HepG2 (cell line): ENCODE data around the gene ARHGAP35. TPM values are rescaled to one million over a fixed set of nuclear protein-coding genes. Genes with fewer than 3 reads are reported as not detected.

Experiments
- ATAD3A ChIP-seq: sonication (generic); formaldehyde crosslinking; IDR thresholded peaks from 2 replicates; pipeline ENCODE4 v1.4.0; 2020; ENCODE audit warnings: missing genetic modification reagents
- BHLHE40 ChIP-seq: IDR thresholded peaks from 2 replicates; pipeline ENCODE4 v1.6.1; 2011; ENCODE audit warnings: low read length, improper control_type of control experiment
- CREB1 ChIP-seq, 2 experiments: fragments of 450-650 bp in 1 of 2; IDR thresholded peaks; 2 replicates each; pipeline ENCODE4 v1.6.1; 2016 to 2017; ENCODE audit warnings: control low read depth in 1 of 2, mild to moderate bottlenecking in 1 of 2, missing compliant biosample characterization in 1 of 2, missing genetic modification characterization in 1 of 2
- DNMT3B ChIP-seq: conservative IDR thresholded peaks from 2 replicates; pipeline ENCODE4 v1.6.1; 2016; ENCODE audit warnings: missing biosample characterization, control low read depth
- MTA1 ChIP-seq: sonication (generic); formaldehyde crosslinking; IDR thresholded peaks from 2 replicates; pipeline ENCODE4 v1.4.0; 2020; ENCODE audit warnings: missing genetic modification reagents, mild to moderate bottlenecking, borderline replicate concordance
- RXRA ChIP-seq: sonication (generic); formaldehyde crosslinking; IDR thresholded peaks from 2 replicates; pipeline ENCODE4 v1.5.1; 2020; ENCODE audit warnings: missing genetic modification reagents
- TCF12 ChIP-seq, 2 experiments: fragments of 450-650 bp in 1 of 2; sonication (generic) in 1 of 2; formaldehyde crosslinking in 1 of 2; IDR thresholded peaks; 2 replicates each; pipeline versions ENCODE4 v1.6.1 to v1.8.0; 2017 to 2022; ENCODE audit warnings: antibody characterized with exemption in 1 of 2, mild to moderate bottlenecking in 1 of 2, missing genetic modification reagents in 1 of 2, moderate library complexity in 1 of 2
- TOPORS ChIP-seq: sonication (generic); formaldehyde crosslinking; IDR thresholded peaks from 2 replicates; pipeline ENCODE4 v1.8.0; 2023; ENCODE audit warnings: mild to moderate bottlenecking, missing genetic modification reagents
- ZFAT ChIP-seq: sonication (generic); formaldehyde crosslinking; conservative IDR thresholded peaks from 2 replicates; pipeline ENCODE4 v1.8.1; 2023; ENCODE audit warnings: missing genetic modification reagents, inconsistent platforms
- ZNF44 ChIP-seq: sonication (generic); formaldehyde crosslinking; IDR thresholded peaks from 2 replicates; pipeline ENCODE4 v1.5.1; 2020; ENCODE audit warnings: mild to moderate bottlenecking, missing genetic modification reagents
- ZNF670 ChIP-seq: sonication (generic); formaldehyde crosslinking; IDR thresholded peaks from 2 replicates; pipeline ENCODE4 v1.8.0; 2022; ENCODE audit warnings: mild to moderate bottlenecking, missing genetic modification reagents, borderline replicate concordance
- ZNF766 ChIP-seq: sonication (generic); formaldehyde crosslinking; IDR thresholded peaks from 2 replicates; pipeline ENCODE4 v1.5.0; 2020; ENCODE audit warnings: missing genetic modification reagents, borderline replicate concordance
- ZNF782 ChIP-seq: sonication (generic); formaldehyde crosslinking; IDR thresholded peaks from 2 replicates; pipeline ENCODE4 v1.4.0; 2020; ENCODE audit warnings: missing genetic modification reagents, mild to moderate bottlenecking, borderline replicate concordance
- polyA plus RNA-seq, 8 experiments: library from polyadenylated mRNA; depleted of rRNA in 3 of 8; stranded (reverse) in 7 of 8; unstranded in 1 of 8; fragments of >200 nt; fragmentation: Illumina TruSeq in 4 of 8; extraction: Trizol in 4 of 8; gene quantifications; 2 replicates each; pipeline versions ENCODE4 v1.2.1 to v1.2.3, GENCODE V29; 2011 to 2016; ENCODE audit warnings: low read depth in 4 of 8, missing spikeins in 1 of 8, mixed read lengths in 1 of 8; ENCODE audit not compliant: insufficient read depth in 1 of 8
- total RNA-seq, 5 experiments: library from RNA; depleted of rRNA; stranded (reverse); fragments of >200 nt; fragmentation: Illumina TruSeq; extraction: Trizol; gene quantifications; 2 replicates each; pipeline ENCODE4 v1.2.3, GENCODE V29; 2016; ENCODE audit warnings: low read depth in 1 of 5
- TF ChIP-seq, protein P1 (sequence below): sonication (generic); formaldehyde crosslinking; IDR thresholded peaks from 2 replicates; pipeline ENCODE4 v1.4.0; 2020; ENCODE audit warnings: low read depth, mild to moderate bottlenecking, missing genetic modification reagents
- TF ChIP-seq, protein P2 (sequence below): sonication (generic); formaldehyde crosslinking; IDR thresholded peaks from 2 replicates; pipeline ENCODE4 v1.8.0; 2022; ENCODE audit warnings: mild to moderate bottlenecking, missing genetic modification reagents, moderate library complexity
- TF ChIP-seq, protein P3 (sequence below): sonication (generic); formaldehyde crosslinking; IDR thresholded peaks from 2 replicates; pipeline ENCODE4 v1.4.0; 2020; ENCODE audit warnings: mild to moderate bottlenecking, missing genetic modification reagents
- TF ChIP-seq, protein P4 (sequence below): sonication (generic); formaldehyde crosslinking; IDR thresholded peaks from 2 replicates; pipeline ENCODE4 v1.8.0; 2023; ENCODE audit warnings: mild to moderate bottlenecking, missing genetic modification reagents
- TF ChIP-seq, protein P5 (sequence below): IDR thresholded peaks from 2 replicates; pipeline ENCODE4 v1.6.1; 2016; ENCODE audit warnings: mild to moderate bottlenecking
- TF ChIP-seq, protein P6 (sequence below): sonication (generic); formaldehyde crosslinking; IDR thresholded peaks from 2 replicates; pipeline ENCODE4 v1.4.0; 2020; ENCODE audit warnings: missing genetic modification reagents, low read depth, mild to moderate bottlenecking, borderline replicate concordance
- TF ChIP-seq, protein P7 (sequence below): sonication (generic); formaldehyde crosslinking; IDR thresholded peaks from 2 replicates; pipeline ENCODE4 v1.4.0; 2020; ENCODE audit warnings: mild to moderate bottlenecking, missing genetic modification reagents

ARHGAP35 gene
- total and polyA plus RNA-seq, 2 of the 13 experiments (the other 11 are each of a cell fraction or from before 2014, with no cell fraction given), result 30.1 to 30.2 TPM

DNA sequence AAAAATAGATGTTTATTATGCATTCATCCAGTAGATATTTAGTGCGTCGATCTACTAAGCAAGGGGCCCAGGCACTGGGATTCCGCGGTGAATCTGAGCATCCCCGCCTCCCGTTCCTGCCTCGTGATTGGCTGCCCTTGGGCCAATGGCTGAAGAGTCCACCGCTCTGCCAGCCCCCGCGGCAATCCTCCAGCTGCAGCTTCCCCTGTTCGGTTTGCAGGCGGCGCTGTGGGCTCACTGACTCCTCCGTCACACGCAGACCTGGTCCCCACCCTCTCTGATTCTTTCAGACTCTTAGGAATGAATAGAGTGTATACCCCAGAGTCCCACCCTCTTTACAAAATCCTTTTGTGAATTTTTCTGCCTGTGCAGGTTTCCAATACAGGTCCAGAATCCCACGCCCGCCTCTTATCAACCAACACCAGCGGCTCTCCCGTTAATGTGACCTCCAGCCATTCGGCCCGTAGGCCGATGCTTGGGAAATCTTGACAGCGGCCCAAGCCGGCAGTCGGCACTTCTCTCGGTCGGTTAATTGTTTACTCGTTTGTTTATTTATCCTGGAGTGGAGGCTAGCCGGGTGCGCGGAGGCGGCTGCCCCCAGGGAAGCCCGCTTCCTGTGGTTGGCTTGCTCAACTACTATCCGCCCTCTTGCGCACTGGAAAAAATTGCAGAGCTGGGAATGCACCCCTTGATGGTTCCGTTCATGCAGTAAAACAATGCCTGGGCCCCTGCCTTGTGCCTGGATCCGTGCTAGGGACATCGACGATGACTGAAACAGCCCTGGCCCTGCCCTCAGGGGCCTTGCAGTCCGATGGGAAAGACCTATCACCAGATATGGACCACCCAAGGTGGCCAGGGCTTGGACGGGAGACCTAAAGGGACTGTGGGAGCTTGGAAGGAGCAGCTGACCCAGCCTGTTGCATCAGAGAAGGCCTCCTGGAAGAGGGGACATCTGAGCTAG, 4.5 kb upstream of the ARHGAP35 start (continued):
- TF ChIP-seq, protein P1, sequence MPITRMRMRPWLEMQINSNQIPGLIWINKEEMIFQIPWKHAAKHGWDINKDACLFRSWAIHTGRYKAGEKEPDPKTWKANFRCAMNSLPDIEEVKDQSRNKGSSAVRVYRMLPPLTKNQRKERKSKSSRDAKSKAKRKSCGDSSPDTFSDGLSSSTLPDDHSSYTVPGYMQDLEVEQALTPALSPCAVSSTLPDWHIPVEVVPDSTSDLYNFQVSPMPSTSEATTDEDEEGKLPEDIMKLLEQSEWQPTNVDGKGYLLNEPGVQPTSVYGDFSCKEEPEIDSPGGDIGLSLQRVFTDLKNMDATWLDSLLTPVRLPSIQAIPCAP (CRISPR knock-in tag), result no peak
- TF ChIP-seq, protein P2, sequence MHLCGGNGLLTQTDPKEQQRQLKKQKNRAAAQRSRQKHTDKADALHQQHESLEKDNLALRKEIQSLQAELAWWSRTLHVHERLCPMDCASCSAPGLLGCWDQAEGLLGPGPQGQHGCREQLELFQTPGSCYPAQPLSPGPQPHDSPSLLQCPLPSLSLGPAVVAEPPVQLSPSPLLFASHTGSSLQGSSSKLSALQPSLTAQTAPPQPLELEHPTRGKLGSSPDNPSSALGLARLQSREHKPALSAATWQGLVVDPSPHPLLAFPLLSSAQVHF (CRISPR knock-in tag), result no peak
- TF ChIP-seq RXRA (CRISPR knock-in tag), result no peak
- no peak for TF ChIP-seq ATAD3A (CRISPR knock-in tag)
- TF ChIP-seq, protein P3, sequence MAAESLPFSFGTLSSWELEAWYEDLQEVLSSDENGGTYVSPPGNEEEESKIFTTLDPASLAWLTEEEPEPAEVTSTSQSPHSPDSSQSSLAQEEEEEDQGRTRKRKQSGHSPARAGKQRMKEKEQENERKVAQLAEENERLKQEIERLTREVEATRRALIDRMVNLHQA (CRISPR knock-in tag), result no peak
- TF ChIP-seq, protein P4, sequence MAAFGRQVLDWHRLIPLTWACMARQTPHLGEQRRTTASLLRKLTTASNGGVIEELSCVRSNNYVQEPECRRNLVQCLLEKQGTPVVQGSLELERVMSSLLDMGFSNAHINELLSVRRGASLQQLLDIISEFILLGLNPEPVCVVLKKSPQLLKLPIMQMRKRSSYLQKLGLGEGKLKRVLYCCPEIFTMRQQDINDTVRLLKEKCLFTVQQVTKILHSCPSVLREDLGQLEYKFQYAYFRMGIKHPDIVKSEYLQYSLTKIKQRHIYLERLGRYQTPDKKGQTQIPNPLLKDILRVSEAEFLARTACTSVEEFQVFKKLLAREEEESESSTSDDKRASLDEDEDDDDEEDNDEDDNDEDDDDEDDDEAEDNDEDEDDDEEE (CRISPR knock-in tag), result no peak
- TF ChIP-seq, protein P5, sequence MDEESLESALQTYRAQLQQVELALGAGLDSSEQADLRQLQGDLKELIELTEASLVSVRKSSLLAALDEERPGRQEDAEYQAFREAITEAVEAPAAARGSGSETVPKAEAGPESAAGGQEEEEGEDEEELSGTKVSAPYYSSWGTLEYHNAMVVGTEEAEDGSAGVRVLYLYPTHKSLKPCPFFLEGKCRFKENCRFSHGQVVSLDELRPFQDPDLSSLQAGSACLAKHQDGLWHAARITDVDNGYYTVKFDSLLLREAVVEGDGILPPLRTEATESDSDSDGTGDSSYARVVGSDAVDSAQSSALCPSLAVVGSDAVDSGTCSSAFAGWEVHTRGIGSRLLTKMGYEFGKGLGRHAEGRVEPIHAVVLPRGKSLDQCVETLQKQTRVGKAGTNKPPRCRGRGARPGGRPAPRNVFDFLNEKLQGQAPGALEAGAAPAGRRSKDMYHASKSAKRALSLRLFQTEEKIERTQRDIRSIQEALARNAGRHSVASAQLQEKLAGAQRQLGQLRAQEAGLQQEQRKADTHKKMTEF (CRISPR knock-in tag), result peak; percentile 70; the same call in 1 of the 2 replicates
- no peak for TF ChIP-seq BHLHE40
- no peak for TF ChIP-seq TCF12 (IDR thresholded peaks at IDR 0.05)
- TF ChIP-seq TCF12 (CRISPR knock-in tag; IDR thresholded peaks at IDR 0.05), result 0 out of 2 replicates have a peak, but pooled peaks have one; percentile 25
- no peak for TF ChIP-seq CREB1 (IDR thresholded peaks at IDR 0.05)
- peak; percentile 54; the same call in 1 of the 2 replicates for TF ChIP-seq CREB1 (CRISPR knock-in tag; IDR thresholded peaks at IDR 0.05)
- TF ChIP-seq, protein P6, sequence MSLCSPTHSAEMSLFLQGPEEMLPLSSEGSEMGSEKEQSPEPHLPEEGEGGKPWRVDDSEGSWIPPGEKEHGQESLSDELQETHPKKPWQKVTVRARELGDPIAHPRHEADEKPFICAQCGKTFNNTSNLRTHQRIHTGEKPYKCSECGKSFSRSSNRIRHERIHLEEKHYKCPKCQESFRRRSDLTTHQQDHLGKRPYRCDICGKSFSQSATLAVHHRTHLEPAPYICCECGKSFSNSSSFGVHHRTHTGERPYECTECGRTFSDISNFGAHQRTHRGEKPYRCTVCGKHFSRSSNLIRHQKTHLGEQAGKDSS (CRISPR knock-in tag), result peak; percentile 71
- TF ChIP-seq ZFAT (CRISPR knock-in tag), result no peak
- no peak for TF ChIP-seq ZNF766 (CRISPR knock-in tag)
- no peak for TF ChIP-seq ZNF670 (CRISPR knock-in tag)
- TF ChIP-seq ZNF44, result no peak
- TF ChIP-seq DNMT3B (CRISPR knock-in tag), result no peak; the same call in 1 of the 2 replicates
- TF ChIP-seq, protein P7, sequence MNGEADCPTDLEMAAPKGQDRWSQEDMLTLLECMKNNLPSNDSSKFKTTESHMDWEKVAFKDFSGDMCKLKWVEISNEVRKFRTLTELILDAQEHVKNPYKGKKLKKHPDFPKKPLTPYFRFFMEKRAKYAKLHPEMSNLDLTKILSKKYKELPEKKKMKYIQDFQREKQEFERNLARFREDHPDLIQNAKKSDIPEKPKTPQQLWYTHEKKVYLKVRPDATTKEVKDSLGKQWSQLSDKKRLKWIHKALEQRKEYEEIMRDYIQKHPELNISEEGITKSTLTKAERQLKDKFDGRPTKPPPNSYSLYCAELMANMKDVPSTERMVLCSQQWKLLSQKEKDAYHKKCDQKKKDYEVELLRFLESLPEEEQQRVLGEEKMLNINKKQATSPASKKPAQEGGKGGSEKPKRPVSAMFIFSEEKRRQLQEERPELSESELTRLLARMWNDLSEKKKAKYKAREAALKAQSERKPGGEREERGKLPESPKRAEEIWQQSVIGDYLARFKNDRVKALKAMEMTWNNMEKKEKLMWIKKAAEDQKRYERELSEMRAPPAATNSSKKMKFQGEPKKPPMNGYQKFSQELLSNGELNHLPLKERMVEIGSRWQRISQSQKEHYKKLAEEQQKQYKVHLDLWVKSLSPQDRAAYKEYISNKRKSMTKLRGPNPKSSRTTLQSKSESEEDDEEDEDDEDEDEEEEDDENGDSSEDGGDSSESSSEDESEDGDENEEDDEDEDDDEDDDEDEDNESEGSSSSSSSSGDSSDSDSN (CRISPR knock-in tag), result peak; percentile 35; the same call in 1 of the 2 replicates
- TF ChIP-seq ZNF782 (CRISPR knock-in tag), result no peak; the same call in 1 of the 2 replicates
- TF ChIP-seq MTA1, result no peak
- TF ChIP-seq TOPORS (CRISPR knock-in tag), result no peak
